ENCODE results near the gene METTL16. TPM values are rescaled to one million over a fixed set of nuclear protein-coding genes. Genes with fewer than 3 reads are reported as not detected.

The METTL16 gene
- total and polyA plus RNA-seq, 9 of the 15 experiments (the other 6 are each of a cell fraction or from before 2014, with no cell fraction given) = 12.1 to 30.5 (median 19.8) TPM

GRCh38 chr17:2401426-2402221 is 110.1 kb downstream of the METTL16 start (continued):
- TF ChIP-seq FOXK2 (conservative IDR thresholded peaks at IDR 0.05 in 1 of 2, IDR thresholded peaks at IDR 0.05 in 1 of 2; ENCODE audit: low read depth in 2 of 2) (peak; percentile 95 to 97), SAFB (IDR thresholded peaks at IDR 0.05; ENCODE audit: borderline replicate concordance, low read depth, low read length) (peak; percentile 94), NFYB (IDR thresholded peaks at IDR 0.05; ENCODE audit: extremely low read depth, insufficient read length) (peak; percentile 54), LCOR (CRISPR knock-in tag; IDR thresholded peaks at IDR 0.05) (peak; percentile 72), HOXB6 (CRISPR knock-in tag; IDR thresholded peaks at IDR 0.05; ENCODE audit: borderline replicate concordance) (no peak), TFAM (CRISPR knock-in tag; conservative IDR thresholded peaks at IDR 0.05) (no peak), FOXM1 (IDR thresholded peaks at IDR 0.05; ENCODE audit: low read depth) (peak; percentile 97), FOXM1 (CRISPR knock-in tag; IDR thresholded peaks at IDR 0.05; ENCODE audit: low read depth) (no peak), MNT (conservative IDR thresholded peaks at IDR 0.05) (peak; percentile 100), GABPA (tag; conservative IDR thresholded peaks at IDR 0.05; ENCODE audit: low read depth) (peak; percentile 44), U2AF1 (optimal IDR thresholded peaks at IDR 0.05; ENCODE audit: low read depth, low read length) (peak; percentile 14), THAP7 (CRISPR knock-in tag; IDR thresholded peaks at IDR 0.05) (no peak), MAX (CRISPR knock-in tag; IDR thresholded peaks at IDR 0.05) (peak; percentile 91), NRF1 (conservative IDR thresholded peaks at IDR 0.05 in 1 of 2, IDR thresholded peaks at IDR 0.05 in 1 of 2) (peak; percentile 77 to 79; a peak in 3 of 4 replicates), NR2C2 (CRISPR knock-in tag; IDR thresholded peaks at IDR 0.05) (no peak), NR2C2 (tag; IDR thresholded peaks at IDR 0.05) (peak; percentile 85), GATAD2B (IDR thresholded peaks at IDR 0.05; ENCODE audit: borderline replicate concordance) (0 out of 2 replicates have a peak, but pooled peaks have one; percentile 67), FOXP4 (CRISPR knock-in tag; IDR thresholded peaks at IDR 0.05; ENCODE audit: borderline replicate concordance) (peak; percentile 95; the same call in 1 of the 2 replicates), NFRKB (IDR thresholded peaks at IDR 0.05; ENCODE audit: low read depth) (peak; percentile 66; the same call in 1 of the 2 replicates), CBFB (CRISPR knock-in tag; IDR thresholded peaks at IDR 0.05) (no peak; the same call in 1 of the 2 replicates), PCBP2 (IDR thresholded peaks at IDR 0.05; ENCODE audit: low read depth, low read length, poor library complexity, severe bottlenecking) (no peak), RBM25 (IDR thresholded peaks at IDR 0.05; ENCODE audit: low read depth, low read length, severe bottlenecking) (peak; percentile 47)

Data from K562 (cell line).